Endothelial cell of umbilical vein (primary cell): Measurements from ENCODE around the gene PAX9. TPM values are rescaled to one million over a fixed set of nuclear protein-coding genes. Genes with fewer than 3 reads are reported as not detected.

Source experiments
- BruUV-seq: library from RNA; stranded (reverse); fragments of 400-500 nt; replicated peaks from 2 replicates; lab custom pipeline; 2021; lab: Mats Ljungman, UMichigan
- CTCF ChIA-PET: fragments of 300-600, 350-600 bp; sonication (Branson Sonifier 250); formaldehyde crosslinking; loops from one replicate; lab custom pipeline; 2021; ENCODE audit warnings: antibody characterized with exemption, inconsistent platforms; lab: Charles Lee
- POLR2A ChIA-PET: fragments of 300-600, 350-600 bp; sonication (Branson Sonifier 250); formaldehyde crosslinking; loops from one replicate; lab custom pipeline; 2021; ENCODE audit warnings: antibody characterized with exemption, inconsistent platforms; lab: Charles Lee
- DNase-seq: peaks from one replicate; pipeline ENCODE4 v3.0.0-alpha.2; 2011; ENCODE audit warnings: low read depth, low spot score
- FAIRE-seq: peaks from 2 replicates; lab custom pipeline; 2011; peaks lifted over from hg19 to GRCh38; lab: Jason Lieb, UNC
- H2AFZ ChIP-seq: 2 replicates; pipeline ENCODE4 v1.6.0; 2012; ENCODE audit warnings: low read depth, low read length, control low read depth, inconsistent platforms
- H3K27ac ChIP-seq: 2 replicates; pipeline ENCODE4 v1.5.1; 2011; ENCODE audit warnings: low read depth, mild to moderate bottlenecking, control low read depth, low read length, moderate library complexity; ENCODE audit not compliant: insufficient read depth
- H3K27me3 ChIP-seq, 2 experiments: 2 replicates each; pipeline versions ENCODE4 v1.6.0 to v1.6.1; 2011; ENCODE audit warnings: low read length in 2 of 2, mixed read lengths in 1 of 2; ENCODE audit not compliant: control insufficient read depth in 2 of 2, insufficient read depth in 2 of 2
- H3K36me3 ChIP-seq, 2 experiments: 2 replicates in 1 of 2; 3 replicates in 1 of 2; pipeline ENCODE4 v1.5.1; 2011; ENCODE audit warnings: low read length in 2 of 2, mild to moderate bottlenecking in 1 of 2, moderate library complexity in 1 of 2; ENCODE audit not compliant: control insufficient read depth in 2 of 2, insufficient read depth in 2 of 2; ENCODE audit errors: extremely low read depth in 1 of 2
- H3K4me1 ChIP-seq: 3 replicates; pipeline ENCODE4 v1.5.1; 2011; ENCODE audit warnings: mild to moderate bottlenecking, low read length; ENCODE audit not compliant: control insufficient read depth, insufficient read depth; ENCODE audit errors: extremely low read depth
- H3K4me2 ChIP-seq: 2 replicates; pipeline ENCODE4 v1.6.1; 2011; ENCODE audit warnings: low read length, control low read depth, mixed read lengths; ENCODE audit not compliant: insufficient read depth
- H3K4me3 ChIP-seq, 3 experiments: fragments of 200-600 bp in 1 of 3; sonication (generic), shearing (Covaris generic) in 1 of 3; replicated peaks in 1 of 3; 2 replicates each; pipeline ENCODE4 v1.5.1; 2011 to 2016; ENCODE audit warnings: control low read depth in 3 of 3, low read length in 3 of 3, mild to moderate bottlenecking in 2 of 3, inconsistent platforms in 1 of 3, low read depth in 1 of 3, moderate library complexity in 1 of 3; ENCODE audit not compliant: insufficient read depth in 1 of 3
- H3K79me2 ChIP-seq: 2 replicates; pipeline ENCODE4 v1.6.0; 2012; ENCODE audit warnings: low read length, inconsistent platforms; ENCODE audit not compliant: control insufficient read depth, insufficient read depth
- H3K9ac ChIP-seq: replicated peaks from 2 replicates; pipeline ENCODE3; 2011; ENCODE audit warnings: low read length, control low read depth; ENCODE audit not compliant: insufficient read depth; ENCODE audit errors: extremely low read depth
- H3K9me1 ChIP-seq: replicated peaks from 3 replicates; pipeline ENCODE4 v1.6.0; 2011; ENCODE audit warnings: mild to moderate bottlenecking, low read length; ENCODE audit not compliant: control insufficient read depth, insufficient read depth; ENCODE audit errors: extremely low read depth
- H3K9me3 ChIP-seq: replicated peaks from 2 replicates; pipeline ENCODE4 v1.5.1; 2012; ENCODE audit warnings: low read length, inconsistent platforms; ENCODE audit not compliant: control insufficient read depth, insufficient read depth
- H4K20me1 ChIP-seq: replicated peaks from 2 replicates; pipeline ENCODE3; 2011; ENCODE audit warnings: mild to moderate bottlenecking, low read length; ENCODE audit not compliant: control insufficient read depth, insufficient read depth; ENCODE audit errors: extremely low read depth
- CTCF ChIP-seq, 2 donors: IDR thresholded peaks; 1 replicate in 1 of 2; 2 replicates in 1 of 2; pipeline ENCODE4 v1.5.1; 2011; ENCODE audit warnings: low read length in 2 of 2, mild to moderate bottlenecking in 2 of 2, moderate library complexity in 2 of 2, control low read depth in 1 of 2, inconsistent platforms in 1 of 2, low read depth in 1 of 2; ENCODE audit not compliant: insufficient read depth in 1 of 2; ENCODE audit errors: extremely low read depth in 1 of 2
- EZH2 ChIP-seq: IDR thresholded peaks from 2 replicates; pipeline ENCODE4 v1.6.1; 2012; ENCODE audit warnings: borderline replicate concordance, low read depth, mild to moderate bottlenecking, moderate library complexity, low read length, inconsistent platforms; ENCODE audit not compliant: severe bottlenecking
- FOS ChIP-seq: IDR thresholded peaks from 2 replicates; pipeline ENCODE4 v1.6.1; 2011; ENCODE audit warnings: mild to moderate bottlenecking, low read length, moderate library complexity, borderline replicate concordance; ENCODE audit not compliant: insufficient read depth
- GATA2 ChIP-seq: IDR thresholded peaks from 2 replicates; pipeline ENCODE4 v1.7.0; 2011; ENCODE audit warnings: low read depth, mild to moderate bottlenecking, moderate library complexity, mixed read lengths, low read length; ENCODE audit not compliant: insufficient read length, insufficient read depth
- JUN ChIP-seq: IDR thresholded peaks from 2 replicates; pipeline ENCODE4 v1.6.1; 2011; ENCODE audit warnings: borderline replicate concordance, low read depth; ENCODE audit not compliant: insufficient read length, insufficient read depth
- MYC ChIP-seq: IDR thresholded peaks from one replicate; pipeline ENCODE4 v1.6.1; 2011; ENCODE audit warnings: mild to moderate bottlenecking, low read depth, low read length
- POLR2A ChIP-seq: IDR thresholded peaks from 2 replicates; pipeline ENCODE4 v1.6.1; 2012; ENCODE audit warnings: low read depth, mild to moderate bottlenecking, control low read depth, low read length
- POLR2AphosphoS5 ChIP-seq: IDR thresholded peaks from 2 replicates; pipeline ENCODE4 v1.6.1; 2012; ENCODE audit warnings: low read depth, mild to moderate bottlenecking, control low read depth, low read length, moderate library complexity; ENCODE audit not compliant: insufficient read depth
- dilution Hi-C: fragments of 300-500 bp; cut with MboI; formaldehyde crosslinking; loops from one replicate; pipeline ENCODE4 v1.15.0; 2019; ENCODE audit warnings: low sequenced_read_pairs; ENCODE audit not compliant: extremely low pct_ligation_motif_present
- intact Hi-C: fragments of 100-400 bp; cut with micrococcal nuclease; formaldehyde crosslinking; loops from one replicate; pipeline ENCODE4 v1.10.0; 2022
- polyA plus RNA-seq, 4 experiments: library from polyadenylated mRNA; depleted of rRNA in 3 of 4; stranded (reverse) in 3 of 4; unstranded in 1 of 4; fragments of >200 nt; gene quantifications; 2 replicates each; pipeline versions ENCODE4 v1.2.1 to v1.2.3, GENCODE V29; 2011 to 2012; ENCODE audit warnings: missing spikeins in 1 of 4
- total RNA-seq: library from RNA; stranded (reverse); gene quantifications from 2 replicates; pipeline ENCODE4 v1.2.3, GENCODE V29; 2021
- TF ChIP-seq, protein P1 (sequence below): IDR thresholded peaks from 2 replicates; pipeline ENCODE4 v1.6.1; 2011; ENCODE audit not compliant: insufficient read depth, insufficient read length

The PAX9 gene
- total and polyA plus RNA-seq, 2 donors (not counting 3 experiments of a cell fraction or from before 2014, with no cell fraction given) = 0.37 to 0.44 TPM

DNA sequence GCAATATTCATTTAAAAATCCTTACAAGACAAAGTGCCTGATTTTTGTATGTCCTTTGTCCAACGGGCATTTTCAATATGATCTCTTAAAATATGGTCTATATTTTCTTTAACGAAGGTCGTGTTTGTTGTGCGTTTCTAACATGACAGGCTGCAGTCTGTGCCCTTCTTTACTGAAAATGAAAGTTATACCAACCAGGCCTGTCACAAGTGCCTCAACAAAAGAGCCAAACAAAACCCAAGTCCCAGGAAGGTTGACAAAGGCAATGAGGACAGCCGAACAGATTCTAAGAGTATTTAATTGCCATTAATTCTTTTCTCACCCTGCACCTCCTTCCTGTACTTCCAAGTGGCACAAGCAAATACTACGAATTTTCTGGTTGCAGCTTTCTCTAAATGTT is 13.9 kb downstream of the PAX9 start:
- DNase-seq (no peak), FAIRE-seq (no peak)
- Histone ChIP-seq H3K4me3 (no peak overlapping the region), H3K27ac (no peak overlapping the region), H4K20me1 (no peaks in the 10 kb centered on the region), H2AFZ (no peak overlapping the region), H3K4me1 (no peaks in the 10 kb centered on the region), H3K36me3 (no peaks in the 10 kb centered on the region), H3K9me1 (no peaks in the 10 kb centered on the region), H3K9ac (no peak overlapping the region), H3K79me2 (no peaks in the 10 kb centered on the region), H3K4me2 (no peak overlapping the region), H3K9me3 (no peaks in the 10 kb centered on the region), H3K27me3 (peaks cover 6 to 26% of the 10 kb centered on the region in 2 experiments)
- intact Hi-C loops = no loop called here
- TF ChIP-seq GATA2 (no peak), POLR2AphosphoS5 (no peak), FOS (no peak), POLR2A (no peak), EZH2 (no peak), JUN (no peak), CTCF (IDR thresholded peaks at IDR 0.05; ENCODE audit: extremely low read depth in 1 of 2, insufficient read depth in 1 of 2, low read depth in 1 of 2, low read length in 2 of 2) (no peak), MYC (no peak)
- TF ChIP-seq, protein P1, sequence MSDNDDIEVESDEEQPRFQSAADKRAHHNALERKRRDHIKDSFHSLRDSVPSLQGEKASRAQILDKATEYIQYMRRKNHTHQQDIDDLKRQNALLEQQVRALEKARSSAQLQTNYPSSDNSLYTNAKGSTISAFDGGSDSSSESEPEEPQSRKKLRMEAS = no peak
- BruUV-seq = no TSS peak
- POLR2A ChIA-PET = no interaction called here
- CTCF ChIA-PET = no interaction called here
- dilution Hi-C loops = no loop called here
